Diencephalon (tissue), 1 donor: Measurements from ENCODE around the gene ZMAT3. TPM values are rescaled to one million over a fixed set of nuclear protein-coding genes. Genes with fewer than 3 reads are reported as not detected.

ENCODE experiments used
- small RNA-seq: library from RNA; depleted of rRNA; stranded (forward); fragments of <200 nt; gene quantifications from one replicate; pipeline ENCODE3, GENCODE V24; 2014
- total RNA-seq: library from RNA; depleted of rRNA; stranded (reverse); fragments of >200 nt; gene quantifications from one replicate; pipeline ENCODE4 v1.2.3, GENCODE V29; 2014

The ZMAT3 gene, protein sequence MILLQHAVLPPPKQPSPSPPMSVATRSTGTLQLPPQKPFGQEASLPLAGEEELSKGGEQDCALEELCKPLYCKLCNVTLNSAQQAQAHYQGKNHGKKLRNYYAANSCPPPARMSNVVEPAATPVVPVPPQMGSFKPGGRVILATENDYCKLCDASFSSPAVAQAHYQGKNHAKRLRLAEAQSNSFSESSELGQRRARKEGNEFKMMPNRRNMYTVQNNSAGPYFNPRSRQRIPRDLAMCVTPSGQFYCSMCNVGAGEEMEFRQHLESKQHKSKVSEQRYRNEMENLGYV
- 24.7 TPM for total RNA-seq

DNA sequence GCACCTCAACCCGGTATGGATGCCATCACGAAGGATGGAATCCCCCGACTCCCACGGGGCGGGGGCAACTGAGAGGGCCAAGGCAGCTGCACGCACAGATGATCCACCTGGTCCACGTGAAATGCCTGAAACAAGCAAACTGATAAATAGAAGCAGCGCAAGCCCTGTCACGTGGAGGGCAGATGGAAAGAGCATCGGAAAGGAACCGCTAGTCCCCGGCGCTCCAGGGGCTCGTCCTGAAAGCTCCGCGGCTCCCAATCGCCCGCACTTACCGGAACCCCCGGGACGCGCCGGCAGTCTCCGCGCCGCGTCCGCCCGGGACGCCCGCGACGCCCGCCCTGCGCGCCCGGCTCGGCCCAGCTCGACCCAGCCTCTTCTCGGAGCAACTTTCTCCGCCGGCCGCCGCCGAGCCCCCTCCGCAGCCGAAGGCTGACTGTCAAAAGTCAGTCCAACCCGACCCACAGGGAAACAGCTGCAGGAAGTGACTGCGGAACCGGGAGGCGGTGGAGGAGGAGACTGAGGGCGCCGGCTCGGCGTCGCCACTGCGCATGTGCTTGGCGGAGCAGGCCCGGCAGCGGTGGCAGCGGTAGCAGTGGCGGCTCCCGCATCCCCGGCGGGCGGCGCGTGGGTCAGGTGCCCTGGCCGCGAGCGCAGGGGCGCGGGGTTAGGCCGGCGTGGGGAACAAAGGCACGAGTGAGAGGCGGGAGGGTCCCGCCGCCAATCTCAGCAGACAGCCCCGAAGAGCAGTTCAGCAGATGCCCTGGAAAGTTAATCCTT, at the start of gene ZMAT3:
ZMAT3 (minus strand) TSS at position 487 of the 777 bp plus-strand sequence. CDS start 4,057 bp downstream, outside the sequence.

Small RNAs within 50 kb of the gene (small RNA-seq; reads per million reads assigned to genes)
- gene RF00019: not detected

Other genes starting within 250 kb of the ZMAT3 start
- gene PIK3CA, start 76.5 kb upstream of the ZMAT3 start, total RNA-seq: 57.2 TPM
- gene KCNMB3, start 179.3 kb upstream of the ZMAT3 start, total RNA-seq: 3.2 TPM